Hepatocyte (in vitro differentiated cells): ENCODE results near the gene DCBLD1. TPM values are rescaled to one million over a fixed set of nuclear protein-coding genes. Genes with fewer than 3 reads are reported as not detected.
A peak's percentile ranks its signal among the peaks of the same experiment; 100 is the strongest.

Experiments
- DNase-seq: peaks from one replicate; pipeline ENCODE4 v3.0.0-alpha.2; 2016; ENCODE audit warnings: low spot score
- H2AFZ ChIP-seq: fragments of 200-600 bp; sonication (generic); 2 replicates; pipeline ENCODE4 v1.6.0; 2016; ENCODE audit warnings: antibody characterized with exemption, mild to moderate bottlenecking
- H3K27ac ChIP-seq: fragments of 200-600 bp; sonication (generic); 2 replicates; pipeline ENCODE4 v1.5.1; 2016; ENCODE audit warnings: mild to moderate bottlenecking
- H3K27me3 ChIP-seq: fragments of 200-600 bp; sonication (generic); 2 replicates; pipeline ENCODE4 v1.6.1; 2016
- H3K36me3 ChIP-seq: fragments of 200-600 bp; sonication (generic); replicated peaks from 2 replicates; pipeline ENCODE4 v1.5.1; 2016; ENCODE audit warnings: low read depth; ENCODE audit not compliant: insufficient read depth
- H3K4me1 ChIP-seq: fragments of 200-600 bp; sonication (generic); 2 replicates; pipeline ENCODE4 v1.5.1; 2016; ENCODE audit warnings: mild to moderate bottlenecking, moderate library complexity; ENCODE audit not compliant: insufficient read depth
- H3K4me2 ChIP-seq: fragments of 200-600 bp; sonication (generic); 2 replicates; pipeline ENCODE4 v1.6.0; 2016
- H3K4me3 ChIP-seq: fragments of 200-600 bp; sonication (generic); 2 replicates; pipeline ENCODE4 v1.5.1; 2016; ENCODE audit warnings: mild to moderate bottlenecking
- H3K79me2 ChIP-seq: fragments of 200-600 bp; sonication (generic); 2 replicates; pipeline ENCODE4 v1.6.0; 2017; ENCODE audit warnings: mild to moderate bottlenecking
- H3K9me2 ChIP-seq: fragments of 200-600 bp; sonication (generic); replicated peaks from 2 replicates; pipeline ENCODE4 v1.6.0; 2017; ENCODE audit warnings: mild to moderate bottlenecking; ENCODE audit not compliant: insufficient read depth
- H3K9me3 ChIP-seq: fragments of 200-600 bp; sonication (generic); 2 replicates; pipeline ENCODE4 v1.5.1; 2016; ENCODE audit warnings: low read depth, mild to moderate bottlenecking
- H4K20me1 ChIP-seq: fragments of 200-600 bp; sonication (generic); 2 replicates; pipeline ENCODE4 v1.6.0; 2016; ENCODE audit warnings: mild to moderate bottlenecking; ENCODE audit not compliant: insufficient read depth, poor library complexity, severe bottlenecking
- EZH2 ChIP-seq: fragments of 200-600 bp; sonication (generic); IDR thresholded peaks from 2 replicates; pipeline ENCODE4 v1.6.1; 2016; ENCODE audit warnings: antibody characterized with exemption, mild to moderate bottlenecking, borderline replicate concordance
- EZH2phosphoT487 ChIP-seq: fragments of 200-600 bp; sonication (generic); IDR thresholded peaks from one replicate; pipeline ENCODE4 v1.6.1; 2018; ENCODE audit warnings: antibody characterized with exemption, mild to moderate bottlenecking, low read depth, moderate library complexity; ENCODE audit not compliant: unreplicated experiment, severe bottlenecking
- WGBS: methylation state at CpG from one replicate; pipeline ENCODE4 v1.1.6; 2016; ENCODE audit warnings: low lambda C conversion rate; ENCODE audit errors: missing lambda C conversion rate; 5-methylcytosine and 5-hydroxymethylcytosine counted together
- polyA plus RNA-seq: library from polyadenylated mRNA; unstranded; fragments of >200 nt; fragmentation: Nextera tagmentation; extraction: Ambion mirVana; gene quantifications from 2 replicates; pipeline ENCODE4 v1.2.1, GENCODE V29; 2016
- total RNA-seq: library from RNA; depleted of rRNA; stranded (reverse); fragments of >200 nt; gene quantifications from 2 replicates; pipeline ENCODE4 v1.2.3, GENCODE V29; 2014
- TF ChIP-seq, protein P1 (sequence below): fragments of 200-600 bp; sonication (generic); IDR thresholded peaks from 2 replicates; pipeline ENCODE4 v1.5.1; 2016; ENCODE audit warnings: antibody characterized with exemption, mild to moderate bottlenecking; ENCODE audit not compliant: poor library complexity

The DCBLD1 gene
- total and polyA plus RNA-seq, 2 experiments from 2014 or later = 18.9 to 23.8 TPM

DNA sequence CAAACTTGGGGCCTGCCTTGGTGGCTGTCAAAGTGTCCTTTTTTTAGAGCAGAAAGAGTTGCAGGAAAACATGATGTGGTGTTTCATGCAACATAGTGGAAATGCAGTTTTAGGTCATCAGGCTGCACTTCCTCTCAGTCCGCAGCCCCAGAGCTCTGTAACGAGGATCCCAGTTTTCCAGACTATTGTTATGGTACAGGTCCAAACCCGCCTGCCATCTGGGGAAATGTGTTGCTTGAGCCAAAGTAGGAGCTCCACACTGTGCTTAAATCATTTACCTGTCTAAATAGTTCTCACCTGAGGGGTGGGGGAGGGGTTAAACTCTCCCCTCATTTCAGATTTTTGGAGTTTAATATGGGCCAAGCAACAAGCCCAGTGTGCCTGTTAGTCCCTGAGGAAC is 60.0 kb downstream of the DCBLD1 start:
- no peaks in the 10 kb centered on the region for H3K9me3 ChIP-seq
- H3K4me2 ChIP-seq = no peak overlapping the region
- H3K4me3 ChIP-seq = no peak overlapping the region
- TF ChIP-seq EZH2 (no peak), EZH2phosphoT487 (no peak)
- TF ChIP-seq, protein P1, sequence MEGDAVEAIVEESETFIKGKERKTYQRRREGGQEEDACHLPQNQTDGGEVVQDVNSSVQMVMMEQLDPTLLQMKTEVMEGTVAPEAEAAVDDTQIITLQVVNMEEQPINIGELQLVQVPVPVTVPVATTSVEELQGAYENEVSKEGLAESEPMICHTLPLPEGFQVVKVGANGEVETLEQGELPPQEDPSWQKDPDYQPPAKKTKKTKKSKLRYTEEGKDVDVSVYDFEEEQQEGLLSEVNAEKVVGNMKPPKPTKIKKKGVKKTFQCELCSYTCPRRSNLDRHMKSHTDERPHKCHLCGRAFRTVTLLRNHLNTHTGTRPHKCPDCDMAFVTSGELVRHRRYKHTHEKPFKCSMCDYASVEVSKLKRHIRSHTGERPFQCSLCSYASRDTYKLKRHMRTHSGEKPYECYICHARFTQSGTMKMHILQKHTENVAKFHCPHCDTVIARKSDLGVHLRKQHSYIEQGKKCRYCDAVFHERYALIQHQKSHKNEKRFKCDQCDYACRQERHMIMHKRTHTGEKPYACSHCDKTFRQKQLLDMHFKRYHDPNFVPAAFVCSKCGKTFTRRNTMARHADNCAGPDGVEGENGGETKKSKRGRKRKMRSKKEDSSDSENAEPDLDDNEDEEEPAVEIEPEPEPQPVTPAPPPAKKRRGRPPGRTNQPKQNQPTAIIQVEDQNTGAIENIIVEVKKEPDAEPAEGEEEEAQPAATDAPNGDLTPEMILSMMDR = no peak
- peaks cover 13% of the 10 kb centered on the region for H3K4me1 ChIP-seq
- H3K27me3 ChIP-seq = no peaks in the 10 kb centered on the region
- H2AFZ ChIP-seq = no peak overlapping the region
- H3K9me2 ChIP-seq = no peaks in the 10 kb centered on the region
- no peaks in the 10 kb centered on the region for H3K36me3 ChIP-seq
- WGBS = 100% methylated on average over 3 of the region's 3 CpGs
- DNase-seq = no peak
- H4K20me1 ChIP-seq = no peaks in the 10 kb centered on the region
- no peak overlapping the region for H3K27ac ChIP-seq
- H3K79me2 ChIP-seq = no peaks in the 10 kb centered on the region

- DNase-seq = no peak
- TF ChIP-seq EZH2 (no peak), EZH2phosphoT487 (no peak)
- TF ChIP-seq, protein P1 = no peak
- Histone ChIP-seq H3K27ac (peak overlapping the region; percentile 78), H3K4me2 (no peak overlapping the region), H3K36me3 (no peaks in the 10 kb centered on the region), H3K9me3 (no peaks in the 10 kb centered on the region), H3K4me3 (no peak overlapping the region), H3K9me2 (no peaks in the 10 kb centered on the region), H2AFZ (no peak overlapping the region), H3K4me1 (peaks cover 25% of the 10 kb centered on the region), H3K27me3 (no peaks in the 10 kb centered on the region), H3K79me2 (no peaks in the 10 kb centered on the region), H4K20me1 (no peaks in the 10 kb centered on the region)
- whole genome bisulfite sequencing = 31% methylated on average over 3 of the region's 3 CpGs
Observed at GRCh38 chr6:117544716-117545115, 62.2 kb downstream of the DCBLD1 start.

GRCh38 chr6:117545161-117545595 is 62.7 kb downstream of the DCBLD1 start:
- H3K9me2 ChIP-seq = no peaks in the 10 kb centered on the region
- H3K27me3 ChIP-seq = no peaks in the 10 kb centered on the region
- no peaks in the 10 kb centered on the region for H4K20me1 ChIP-seq
- no peak overlapping the region for H2AFZ ChIP-seq
- TF ChIP-seq, protein P1 = no peak
- no peak for TF ChIP-seq EZH2
- no peak for TF ChIP-seq EZH2phosphoT487
- no peaks in the 10 kb centered on the region for H3K9me3 ChIP-seq
- DNase-seq = peak; percentile 47
- no peaks in the 10 kb centered on the region for H3K36me3 ChIP-seq
- no peak overlapping the region for H3K4me2 ChIP-seq
- H3K4me1 ChIP-seq = peaks cover 25% of the 10 kb centered on the region
- H3K4me3 ChIP-seq = no peak overlapping the region
- H3K79me2 ChIP-seq = no peaks in the 10 kb centered on the region
- peak overlapping the region; percentile 78 for H3K27ac ChIP-seq
- 56% methylated on average over 4 of the region's 4 CpGs for WGBS

DNA sequence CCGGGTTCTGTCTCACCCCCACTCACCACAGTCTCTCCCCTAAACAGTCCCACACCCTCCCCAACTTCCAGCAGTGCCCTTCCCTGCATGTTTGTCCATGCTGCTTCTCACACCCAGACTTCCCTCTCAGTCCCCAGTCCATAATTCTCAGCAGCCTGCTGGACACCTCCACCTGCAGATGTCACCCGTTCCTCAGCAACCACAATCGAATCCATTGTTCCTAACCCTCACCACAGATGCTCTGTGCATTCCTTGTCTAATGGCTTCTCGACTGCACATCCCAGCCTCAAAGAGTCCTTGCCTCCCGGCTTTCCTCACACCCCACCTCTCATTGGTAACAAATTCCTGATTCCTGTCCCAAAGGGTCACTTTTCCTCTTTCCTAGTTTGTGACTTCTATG is 64.2 kb downstream of the DCBLD1 start:
- no peaks in the 10 kb centered on the region for H3K9me2 ChIP-seq
- 94% methylated on average over 5 of the region's 5 CpGs for WGBS
- H3K4me2 ChIP-seq = no peak overlapping the region
- no peaks in the 10 kb centered on the region for H3K36me3 ChIP-seq
- no peaks in the 10 kb centered on the region for H3K27me3 ChIP-seq
- TF ChIP-seq EZH2 (no peak), EZH2phosphoT487 (no peak)
- TF ChIP-seq, protein P1 = no peak
- H3K4me1 ChIP-seq = peaks cover 25% of the 10 kb centered on the region
- DNase-seq = no peak
- no peak overlapping the region for H3K4me3 ChIP-seq
- no peak overlapping the region for H2AFZ ChIP-seq
- H4K20me1 ChIP-seq = no peaks in the 10 kb centered on the region
- H3K9me3 ChIP-seq = no peaks in the 10 kb centered on the region
- H3K27ac ChIP-seq = no peak overlapping the region
- H3K79me2 ChIP-seq = no peaks in the 10 kb centered on the region
